Activated T-helper 9 cell treated with anti-CD3 and anti-CD28 coated beads, Interleukin-2, amount 50 U/mL, for 16 hours (primary cell): Measurements from ENCODE around the gene SIGLEC11.
"Not testable (repeated sequence)": the region's sequence is repeated elsewhere in the genome, so short reads cannot be mapped to it uniquely, and the experiment has no call there.

Experiments used
- DNase-seq: peaks from one replicate; pipeline ENCODE4 v3.0.0-alpha.2; 2020; ENCODE audit warnings: low read depth

SIGLEC11 gene

GRCh38 chr19:49950956-49951526, 9.9 kb downstream of the SIGLEC11 start:
- DNase-seq = no peak

GRCh38 chr19:49950590-49950948, 10.4 kb downstream of the SIGLEC11 start:
- no peak for DNase-seq

- DNase-seq = no peak
Observed at GRCh38 chr19:49949742-49950589, 11.0 kb downstream of the SIGLEC11 start.

GRCh38 chr19:49946415-49946814, 14.6 kb downstream of the SIGLEC11 start:
- no peak for DNase-seq

GRCh38 chr19:49944567-49944966, 16.4 kb downstream of the SIGLEC11 start:
- DNase-seq = not testable (repeated sequence)

GRCh38 chr19:49940482-49940791, 20.5 kb downstream of the SIGLEC11 start:
- no peak for DNase-seq

GRCh38 chr19:49939721-49940481, 21.1 kb downstream of the SIGLEC11 start:
- DNase-seq = no peak

- no peak for DNase-seq
Observed at GRCh38 chr19:49938662-49939061, 22.3 kb downstream of the SIGLEC11 start.

GRCh38 chr19:49937750-49938381, 23.1 kb downstream of the SIGLEC11 start:
- DNase-seq = peak; percentile 72

GRCh38 chr19:49936549-49936948, 24.4 kb downstream of the SIGLEC11 start:
- no peak for DNase-seq

- no peak for DNase-seq
Observed at GRCh38 chr19:49933643-49934042, 27.3 kb downstream of the SIGLEC11 start.

GRCh38 chr19:49932731-49933131, 28.2 kb downstream of the SIGLEC11 start:
- DNase-seq = peak; percentile 11

- no peak for DNase-seq
Observed at GRCh38 chr19:49932041-49932451, 28.9 kb downstream of the SIGLEC11 start.

- no peak for DNase-seq
Observed at GRCh38 chr19:49931293-49932040, 29.5 kb downstream of the SIGLEC11 start.

- DNase-seq = no peak
Observed at GRCh38 chr19:49930483-49931011, 30.4 kb downstream of the SIGLEC11 start.

GRCh38 chr19:49929611-49930482, 31.1 kb downstream of the SIGLEC11 start:
- DNase-seq = peak; percentile 81

- peak; percentile 89 for DNase-seq
Observed at GRCh38 chr19:49929121-49929610, 31.8 kb downstream of the SIGLEC11 start, which contains the start of the genes ATF5 and NUP62. TSS of gene ATF5 (plus strand) at chr19:49929205. CDS start at chr19:49930851, 1,646 bp downstream. TSS of gene NUP62 (minus strand) at chr19:49929504. CDS start at chr19:49909807, 19,697 bp downstream.

- no peak for DNase-seq
Observed at GRCh38 chr19:49927526-49928264, 33.3 kb downstream of the SIGLEC11 start.

GRCh38 chr19:49926515-49926914, 34.5 kb downstream of the SIGLEC11 start:
- no peak for DNase-seq
